ENCODE measurements around the gene ASCC3. TPM values are rescaled to one million over a fixed set of nuclear protein-coding genes. Genes with fewer than 3 reads are reported as not detected.

The ASCC3 gene
- total RNA-seq, 1 donor from 2014 or later: 42.0 TPM

DNA sequence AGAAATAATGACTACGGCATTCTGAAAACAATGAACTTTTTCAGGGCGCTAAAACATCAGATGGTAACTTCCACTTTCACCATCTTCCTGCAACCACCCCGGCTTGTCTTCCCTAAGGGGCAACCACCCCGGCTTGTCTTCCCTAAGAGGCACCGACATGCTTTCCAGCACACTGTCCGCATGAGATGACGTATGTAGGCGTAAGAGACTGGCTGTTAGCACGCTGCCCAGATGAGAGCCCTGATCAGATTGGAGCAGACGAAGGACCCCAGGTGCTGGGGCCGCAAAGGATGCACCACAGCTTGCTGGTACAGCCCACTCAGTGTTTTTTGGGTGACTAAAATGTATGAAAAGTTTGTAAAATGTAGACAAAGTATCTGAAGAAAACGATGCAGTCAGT lies 29.3 kb downstream of the ASCC3 start:
- H3K4me1 Mint-ChIP-seq (ENCODE audit: unreplicated experiment): peaks cover under 1% of the 10 kb centered on the region
- no peak for TF ChIP-seq CTCF (IDR thresholded peaks at IDR 0.05)
- DNase-seq (ENCODE audit: extremely low spot score, unreplicated experiment): no peak
- peaks cover 21% of the 10 kb centered on the region for H3K36me3 Mint-ChIP-seq (ENCODE audit: unreplicated experiment)
- H3K27ac Mint-ChIP-seq (ENCODE audit: unreplicated experiment): no peak overlapping the region
- H3K9me3 Mint-ChIP-seq (ENCODE audit: unreplicated experiment): peaks cover 4% of the 10 kb centered on the region
- no peaks in the 10 kb centered on the region for H3K27me3 Mint-ChIP-seq (ENCODE audit: unreplicated experiment)
- no peak overlapping the region for H3K4me3 Mint-ChIP-seq (ENCODE audit: unreplicated experiment)

- no peaks in the 10 kb centered on the region for H3K27me3 Mint-ChIP-seq (ENCODE audit: unreplicated experiment)
- H3K4me3 Mint-ChIP-seq (ENCODE audit: unreplicated experiment): no peak overlapping the region
- no peak for DNase-seq (ENCODE audit: extremely low spot score, unreplicated experiment)
- no peaks in the 10 kb centered on the region for H3K9me3 Mint-ChIP-seq (ENCODE audit: unreplicated experiment)
- no peak overlapping the region for H3K27ac Mint-ChIP-seq (ENCODE audit: unreplicated experiment)
- no peak for TF ChIP-seq CTCF (IDR thresholded peaks at IDR 0.05)
- peaks cover 16% of the 10 kb centered on the region for H3K36me3 Mint-ChIP-seq (ENCODE audit: unreplicated experiment)
- H3K4me1 Mint-ChIP-seq (ENCODE audit: unreplicated experiment): peaks cover 10% of the 10 kb centered on the region
Observed at GRCh38 chr6:100850174-100850573, 31.0 kb downstream of the ASCC3 start.

DNA sequence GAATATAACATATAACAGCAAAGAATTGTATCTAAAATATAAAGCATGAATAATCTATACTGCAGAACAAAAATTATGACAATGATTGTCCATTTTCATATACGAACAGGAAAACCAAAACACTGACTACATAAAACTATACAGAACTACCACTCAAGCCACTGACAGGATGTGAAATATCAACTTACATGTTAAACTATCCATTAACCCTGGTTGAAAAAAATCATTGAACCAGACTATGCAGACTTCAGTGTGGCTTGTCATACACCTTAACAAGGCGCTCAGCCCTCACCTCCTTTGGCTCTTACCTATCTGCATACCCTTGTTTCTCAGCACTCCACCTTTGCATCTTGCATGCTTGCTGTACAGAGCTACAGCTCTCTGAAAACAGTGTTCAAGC lies 34.9 kb downstream of the ASCC3 start:
- no peak for DNase-seq (ENCODE audit: extremely low spot score, unreplicated experiment)

DNA sequence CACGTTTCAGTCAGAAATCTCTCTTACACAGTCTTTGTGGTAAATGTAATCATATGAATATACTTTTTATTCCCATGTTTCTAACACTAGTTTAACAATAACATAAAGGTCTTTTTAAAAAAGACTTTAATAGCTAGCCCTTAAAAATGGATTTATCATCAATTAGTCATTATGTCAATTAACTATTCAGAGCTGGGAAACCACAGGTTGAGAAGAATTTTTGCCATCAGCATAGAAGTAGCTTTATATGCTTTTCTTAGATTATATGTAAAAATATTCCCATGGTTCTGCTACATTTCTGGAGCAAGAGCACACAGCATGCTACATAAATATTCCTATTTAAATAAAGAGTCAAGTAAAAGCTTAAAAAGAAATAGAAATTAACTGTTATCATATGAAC lies 35.5 kb downstream of the ASCC3 start:
- Mint-ChIP-seq H3K4me1 (ENCODE audit: unreplicated experiment) (peaks cover 10% of the 10 kb centered on the region), H3K36me3 (ENCODE audit: unreplicated experiment) (peaks cover 10% of the 10 kb centered on the region), H3K27me3 (ENCODE audit: unreplicated experiment) (no peaks in the 10 kb centered on the region), H3K9me3 (ENCODE audit: unreplicated experiment) (no peaks in the 10 kb centered on the region), H3K4me3 (ENCODE audit: unreplicated experiment) (no peak overlapping the region), H3K27ac (ENCODE audit: unreplicated experiment) (no peak overlapping the region)
- DNase-seq (ENCODE audit: extremely low spot score, unreplicated experiment): no peak
- TF ChIP-seq CTCF (IDR thresholded peaks at IDR 0.05): no peak

More for the DNA sequence above, 34.9 kb downstream of the ASCC3 start:
- Mint-ChIP-seq H3K27ac (ENCODE audit: unreplicated experiment) (no peak overlapping the region), H3K27me3 (ENCODE audit: unreplicated experiment) (no peaks in the 10 kb centered on the region), H3K36me3 (ENCODE audit: unreplicated experiment) (peaks cover 8% of the 10 kb centered on the region), H3K4me3 (ENCODE audit: unreplicated experiment) (no peak overlapping the region), H3K4me1 (ENCODE audit: unreplicated experiment) (peaks cover 10% of the 10 kb centered on the region), H3K9me3 (ENCODE audit: unreplicated experiment) (no peaks in the 10 kb centered on the region)
- no peak for TF ChIP-seq CTCF (IDR thresholded peaks at IDR 0.05)

DNA sequence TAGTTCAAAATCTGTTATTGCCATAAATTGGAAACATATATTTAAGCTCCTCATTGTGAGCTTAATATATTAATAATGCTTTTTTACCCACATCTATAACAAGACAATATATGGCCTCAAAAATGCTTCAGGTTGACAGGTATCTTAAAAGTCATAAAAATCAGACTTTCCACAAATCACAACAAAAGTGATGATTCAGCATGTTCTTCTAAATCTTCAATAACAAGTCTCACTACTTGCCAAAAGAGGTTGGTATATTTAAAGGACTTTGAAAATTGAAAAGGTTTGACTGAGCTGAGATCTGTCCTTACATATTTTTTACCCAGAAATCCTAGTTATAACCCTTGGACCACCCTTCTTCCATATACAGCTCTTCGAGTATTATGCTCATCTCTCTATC lies 41.7 kb downstream of the ASCC3 start:
- H3K27ac Mint-ChIP-seq (ENCODE audit: unreplicated experiment): no peak overlapping the region
- H3K9me3 Mint-ChIP-seq (ENCODE audit: unreplicated experiment): peaks cover 11% of the 10 kb centered on the region
- no peaks in the 10 kb centered on the region for H3K27me3 Mint-ChIP-seq (ENCODE audit: unreplicated experiment)
- no peak for TF ChIP-seq CTCF (IDR thresholded peaks at IDR 0.05)
- H3K36me3 Mint-ChIP-seq (ENCODE audit: unreplicated experiment): peaks cover 15% of the 10 kb centered on the region
- no peak for DNase-seq (ENCODE audit: extremely low spot score, unreplicated experiment)
- no peak overlapping the region for H3K4me3 Mint-ChIP-seq (ENCODE audit: unreplicated experiment)
- H3K4me1 Mint-ChIP-seq (ENCODE audit: unreplicated experiment): peaks cover 4% of the 10 kb centered on the region
